ENCODE results near the gene ERBB4. TPM values are rescaled to one million over a fixed set of nuclear protein-coding genes. Genes with fewer than 3 reads are reported as not detected.

ERBB4 gene
- total RNA-seq, 1 donor from 2014 or later: 1.7 TPM

- no peaks in the 10 kb centered on the region for H3K9me3 ChIP-seq
- TF ChIP-seq, protein P1, sequence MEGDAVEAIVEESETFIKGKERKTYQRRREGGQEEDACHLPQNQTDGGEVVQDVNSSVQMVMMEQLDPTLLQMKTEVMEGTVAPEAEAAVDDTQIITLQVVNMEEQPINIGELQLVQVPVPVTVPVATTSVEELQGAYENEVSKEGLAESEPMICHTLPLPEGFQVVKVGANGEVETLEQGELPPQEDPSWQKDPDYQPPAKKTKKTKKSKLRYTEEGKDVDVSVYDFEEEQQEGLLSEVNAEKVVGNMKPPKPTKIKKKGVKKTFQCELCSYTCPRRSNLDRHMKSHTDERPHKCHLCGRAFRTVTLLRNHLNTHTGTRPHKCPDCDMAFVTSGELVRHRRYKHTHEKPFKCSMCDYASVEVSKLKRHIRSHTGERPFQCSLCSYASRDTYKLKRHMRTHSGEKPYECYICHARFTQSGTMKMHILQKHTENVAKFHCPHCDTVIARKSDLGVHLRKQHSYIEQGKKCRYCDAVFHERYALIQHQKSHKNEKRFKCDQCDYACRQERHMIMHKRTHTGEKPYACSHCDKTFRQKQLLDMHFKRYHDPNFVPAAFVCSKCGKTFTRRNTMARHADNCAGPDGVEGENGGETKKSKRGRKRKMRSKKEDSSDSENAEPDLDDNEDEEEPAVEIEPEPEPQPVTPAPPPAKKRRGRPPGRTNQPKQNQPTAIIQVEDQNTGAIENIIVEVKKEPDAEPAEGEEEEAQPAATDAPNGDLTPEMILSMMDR (IDR thresholded peaks at IDR 0.05): no peak
- H3K36me3 ChIP-seq: no peaks in the 10 kb centered on the region
- H3K27me3 ChIP-seq: no peaks in the 10 kb centered on the region
- no peak overlapping the region for H3K4me3 ChIP-seq
- DNase-seq (ENCODE audit: low spot score in 2 of 2): no peak
- H3K4me1 ChIP-seq: peaks cover 0 to 2% of the 10 kb centered on the region in 2 donors
- no peak overlapping the region for H3K27ac ChIP-seq
- intact Hi-C loops (cut with DNase I): no loop called here
These were observed 33.0 kb downstream of the ERBB4 start for GRCh38 chr2:212505586-212505985.

DNA sequence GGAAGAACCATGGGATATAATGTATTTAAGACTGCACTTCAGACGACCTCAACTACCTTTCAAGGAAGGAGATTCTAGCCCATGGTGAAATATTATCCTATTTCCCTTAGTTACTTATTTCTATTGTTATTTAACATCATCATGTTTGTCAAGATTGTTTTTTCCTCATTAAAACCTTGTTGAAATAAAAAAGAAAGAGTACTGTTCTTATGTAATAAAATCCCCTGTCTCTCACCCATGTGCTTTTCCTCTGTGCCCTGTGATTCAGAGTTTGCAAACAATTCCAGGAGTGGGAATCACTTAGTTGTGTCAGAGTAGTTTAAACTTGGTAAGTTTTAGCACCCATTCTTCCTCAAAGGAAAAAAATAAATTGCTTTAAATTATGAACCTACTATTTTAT, 43.6 kb downstream of the ERBB4 start:
- TF ChIP-seq, protein P1 (IDR thresholded peaks at IDR 0.05): no peak
- Histone ChIP-seq H3K4me1 (no peaks in the 10 kb centered on the region), H3K4me3 (no peak overlapping the region), H3K27ac (no peak overlapping the region), H3K9me3 (no peaks in the 10 kb centered on the region), H3K27me3 (no peaks in the 10 kb centered on the region), H3K36me3 (no peaks in the 10 kb centered on the region)
- intact Hi-C loops (cut with DNase I): no loop called here
- DNase-seq (ENCODE audit: low spot score in 2 of 2): no peak

DNA sequence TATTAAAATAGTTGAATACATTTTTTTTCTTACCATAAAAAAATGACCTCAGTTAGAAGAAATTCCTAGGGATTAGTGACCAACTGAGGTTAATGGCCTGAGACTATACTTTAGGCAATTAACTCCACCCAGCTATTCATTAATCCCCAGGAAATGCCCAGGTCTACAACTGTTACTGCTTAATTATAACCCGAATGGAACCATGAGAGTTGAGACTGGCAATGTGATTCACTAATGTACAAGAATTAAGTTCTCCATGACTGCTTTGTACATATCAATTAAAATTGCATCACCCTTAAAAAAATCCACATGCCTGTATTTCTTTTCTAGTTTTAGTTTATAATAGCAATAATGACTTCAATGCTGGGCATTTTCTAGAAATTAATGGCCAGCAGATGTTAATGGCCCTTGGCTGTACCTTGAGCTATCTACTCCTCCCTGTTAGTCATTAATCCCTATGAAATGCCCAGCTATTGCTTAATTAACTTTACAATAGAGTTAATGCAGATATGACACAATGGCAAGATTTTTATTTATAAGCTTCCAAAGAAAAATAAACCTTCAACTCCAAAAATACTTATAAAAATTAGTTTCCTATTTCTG, 44.1 kb downstream of the ERBB4 start:
- no peaks in the 10 kb centered on the region for H3K36me3 ChIP-seq

DNA sequence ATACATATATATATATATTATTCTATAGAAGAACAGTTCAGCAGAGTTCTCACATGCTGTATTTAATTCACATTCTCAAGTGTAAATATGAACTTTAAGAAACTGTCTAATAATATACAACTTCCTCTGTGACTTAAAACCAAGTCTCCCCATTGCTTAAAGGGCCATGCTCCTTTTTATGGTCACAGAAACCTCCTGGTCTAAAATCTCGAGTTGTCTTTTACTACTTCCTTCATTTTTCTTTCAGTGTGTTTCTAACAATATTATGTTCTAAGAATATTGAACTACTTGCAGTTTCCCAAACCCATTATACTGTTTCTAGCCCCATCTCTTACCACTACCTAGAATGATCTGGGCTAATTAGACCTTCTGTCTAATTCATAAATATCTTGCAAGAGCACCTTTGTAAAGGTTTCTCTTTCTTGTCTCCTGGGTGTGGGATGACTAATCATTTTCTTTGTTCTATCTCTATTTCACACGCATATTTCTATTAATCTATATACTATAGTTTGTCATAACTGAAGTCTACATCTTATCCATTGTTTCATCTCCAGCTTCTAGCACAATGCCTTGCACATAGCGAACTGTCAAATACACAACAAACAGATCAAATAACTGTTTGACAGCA, 48.8 kb downstream of the ERBB4 start:
- Histone ChIP-seq H3K4me3 (no peak overlapping the region), H3K36me3 (no peaks in the 10 kb centered on the region), H3K9me3 (no peaks in the 10 kb centered on the region), H3K27ac (no peak overlapping the region), H3K4me1 (no peaks in the 10 kb centered on the region), H3K27me3 (no peaks in the 10 kb centered on the region)
- DNase-seq (ENCODE audit: low spot score in 2 of 2): no peak
- TF ChIP-seq, protein P1 (IDR thresholded peaks at IDR 0.05): no peak
- intact Hi-C loops (cut with DNase I): no loop called here

More for the DNA sequence above, 44.1 kb downstream of the ERBB4 start:
- H3K4me1 ChIP-seq: no peaks in the 10 kb centered on the region
- no peaks in the 10 kb centered on the region for H3K9me3 ChIP-seq
- intact Hi-C loops (cut with DNase I): no loop called here
- DNase-seq (ENCODE audit: low spot score in 2 of 2): no peak
- H3K27me3 ChIP-seq: no peaks in the 10 kb centered on the region
- TF ChIP-seq, protein P1 (IDR thresholded peaks at IDR 0.05): no peak
- H3K4me3 ChIP-seq: no peak overlapping the region
- H3K27ac ChIP-seq: no peak overlapping the region

DNA sequence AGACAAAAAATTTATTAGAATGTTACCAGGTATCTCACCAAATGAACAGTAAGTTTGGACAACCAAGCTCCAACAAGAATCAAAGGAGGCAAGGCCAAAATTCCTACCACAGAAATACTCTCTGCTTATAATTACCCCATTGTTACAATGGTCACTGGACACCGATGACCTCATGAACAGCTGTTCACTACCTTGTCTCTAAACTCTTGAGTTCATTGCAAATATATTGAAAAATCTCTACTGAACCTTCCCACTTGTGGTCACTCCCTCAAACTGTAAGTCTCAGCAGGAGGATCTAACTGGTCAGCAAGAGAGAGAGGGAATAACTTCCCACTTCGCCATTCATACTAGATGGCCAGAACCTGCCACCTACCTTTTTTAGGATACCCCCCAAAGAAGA, 50.0 kb downstream of the ERBB4 start:
- TF ChIP-seq, protein P1 (IDR thresholded peaks at IDR 0.05): no peak
- Histone ChIP-seq H3K4me3 (no peak overlapping the region), H3K9me3 (no peaks in the 10 kb centered on the region), H3K27ac (no peak overlapping the region), H3K27me3 (no peaks in the 10 kb centered on the region), H3K4me1 (no peaks in the 10 kb centered on the region), H3K36me3 (no peaks in the 10 kb centered on the region)
- DNase-seq (ENCODE audit: low spot score in 2 of 2): no peak
- intact Hi-C loops (cut with DNase I): no loop called here
